H9 (cell line): ENCODE measurements around the gene BSN. TPM values are rescaled to one million over a fixed set of nuclear protein-coding genes. Genes with fewer than 3 reads are reported as not detected.

ENCODE experiments used
- DNase-seq: peaks from one replicate; pipeline ENCODE4 v3.0.0-alpha.2; 2017
- H2AFZ ChIP-seq: one replicate; pipeline ENCODE4 v1.6.1; 2013; ENCODE audit warnings: mild to moderate bottlenecking, low read length, control low read depth, moderate library complexity
- H2AK5ac ChIP-seq: 2 replicates; pipeline ENCODE4 v1.6.1; 2013; ENCODE audit warnings: low read length, control low read depth, mixed read lengths; ENCODE audit not compliant: insufficient read length
- H2BK120ac ChIP-seq: one replicate; pipeline ENCODE4 v1.6.1; 2013; ENCODE audit warnings: low read depth, mild to moderate bottlenecking, low read length, control low read depth, inconsistent platforms; ENCODE audit not compliant: poor library complexity, severe bottlenecking
- H2BK12ac ChIP-seq: 2 replicates; pipeline ENCODE4 v1.6.1; 2013; ENCODE audit warnings: low read length, control low read depth, mixed read lengths, low read depth; ENCODE audit not compliant: insufficient read length
- H2BK15ac ChIP-seq: 2 replicates; pipeline ENCODE4 v1.6.1; 2013; ENCODE audit warnings: low read depth, low read length, control low read depth
- H2BK20ac ChIP-seq: one replicate; pipeline ENCODE4 v1.6.1; 2013; ENCODE audit warnings: low read depth, mild to moderate bottlenecking, low read length, control low read depth, inconsistent platforms; ENCODE audit not compliant: poor library complexity, severe bottlenecking
- H2BK5ac ChIP-seq: 2 replicates; pipeline ENCODE4 v1.6.1; 2013; ENCODE audit warnings: low read length, control low read depth, mixed read lengths; ENCODE audit not compliant: insufficient read length
- H3K14ac ChIP-seq: 2 replicates; pipeline ENCODE4 v1.6.1; 2013; ENCODE audit warnings: low read length, control low read depth; ENCODE audit not compliant: insufficient read depth
- H3K18ac ChIP-seq: 2 replicates; pipeline ENCODE4 v1.6.1; 2013; ENCODE audit warnings: low read depth, mild to moderate bottlenecking, mixed read lengths, low read length, control low read depth; ENCODE audit not compliant: insufficient read length
- H3K23ac ChIP-seq: 2 replicates; pipeline ENCODE4 v1.6.1; 2013; ENCODE audit warnings: low read length, control low read depth, mixed read lengths, low read depth; ENCODE audit not compliant: insufficient read length
- H3K23me2 ChIP-seq: 2 replicates; pipeline ENCODE4 v1.6.1; 2013; ENCODE audit warnings: low read depth, mild to moderate bottlenecking, mixed read lengths, low read length, control low read depth; ENCODE audit not compliant: insufficient read length, poor library complexity, severe bottlenecking
- H3K27ac ChIP-seq: 2 replicates; pipeline ENCODE4 v1.5.1; 2013; ENCODE audit warnings: low read length, control low read depth, mixed read lengths, low read depth; ENCODE audit not compliant: insufficient read length
- H3K27me3 ChIP-seq: 2 replicates; pipeline ENCODE4 v1.6.1; 2013; ENCODE audit warnings: low read length, control low read depth, inconsistent platforms; ENCODE audit not compliant: insufficient read depth
- H3K4ac ChIP-seq: 2 replicates; pipeline ENCODE4 v1.6.1; 2013; ENCODE audit warnings: low read depth, mild to moderate bottlenecking, control low read depth, inconsistent platforms, low read length, moderate library complexity
- H3K4me1 ChIP-seq: 2 replicates; pipeline ENCODE4 v1.6.1; 2013; ENCODE audit warnings: low read length, control low read depth, inconsistent platforms; ENCODE audit not compliant: insufficient read depth
- H3K4me2 ChIP-seq: 2 replicates; pipeline ENCODE4 v1.6.1; 2013; ENCODE audit warnings: low read length, control low read depth, mixed read lengths; ENCODE audit not compliant: insufficient read length, insufficient read depth
- H3K56ac ChIP-seq: 2 replicates; pipeline ENCODE4 v1.6.1; 2013; ENCODE audit warnings: low read depth, mild to moderate bottlenecking, mixed read lengths, low read length, control low read depth; ENCODE audit not compliant: insufficient read length
- H3K79me1 ChIP-seq: 2 replicates; pipeline ENCODE4 v1.6.1; 2013; ENCODE audit warnings: low read depth, mild to moderate bottlenecking, moderate library complexity, low read length, control low read depth, inconsistent platforms; ENCODE audit not compliant: insufficient read depth, poor library complexity, severe bottlenecking
- H3K79me2 ChIP-seq: 2 replicates; pipeline ENCODE4 v1.6.1; 2013; ENCODE audit warnings: low read length, control low read depth, inconsistent platforms; ENCODE audit not compliant: insufficient read depth
- H3K9ac ChIP-seq: 2 replicates; pipeline ENCODE4 v1.6.1; 2013; ENCODE audit warnings: low read length, control low read depth, mixed read lengths; ENCODE audit not compliant: insufficient read length; ENCODE audit errors: extremely low read depth
- H3K9me3 ChIP-seq: one replicate; pipeline ENCODE4 v1.6.1; 2013; ENCODE audit warnings: low read depth, low read length, inconsistent platforms; ENCODE audit not compliant: control insufficient read depth
- H3T11ph ChIP-seq: one replicate; pipeline ENCODE4 v1.6.1; 2013; ENCODE audit warnings: mild to moderate bottlenecking, low read length, control low read depth, inconsistent platforms
- H4K20me1 ChIP-seq: one replicate; pipeline ENCODE4 v1.6.1; 2013; ENCODE audit not compliant: control insufficient read depth, insufficient read length, insufficient read depth
- H4K5ac ChIP-seq: 2 replicates; pipeline ENCODE4 v1.6.1; 2013; ENCODE audit warnings: low read depth, mild to moderate bottlenecking, mixed read lengths, low read length, control low read depth; ENCODE audit not compliant: insufficient read length
- H4K8ac ChIP-seq: replicated peaks from 2 replicates; pipeline ENCODE4 v1.6.1; 2013; ENCODE audit warnings: low read length, control low read depth, mixed read lengths, low read depth; ENCODE audit not compliant: insufficient read length
- H4K91ac ChIP-seq: 2 replicates; pipeline ENCODE4 v1.6.1; 2013; ENCODE audit warnings: low read depth, mild to moderate bottlenecking, moderate library complexity, mixed read lengths, low read length, control low read depth; ENCODE audit not compliant: insufficient read length
- H3K27ac Mint-ChIP-seq, 3 experiments: 2 replicates in 2 of 3; 3 replicates in 1 of 3; pipeline ENCODE4 v1.8.0; 2020 to 2021; ENCODE audit warnings: mixed read lengths in 3 of 3, mild to moderate bottlenecking in 1 of 3, moderate library complexity in 1 of 3
- H3K27me3 Mint-ChIP-seq: 2 replicates; pipeline ENCODE4 v1.8.0; 2021; ENCODE audit warnings: low read depth, mild to moderate bottlenecking, moderate library complexity, mixed read lengths
- H3K36me3 Mint-ChIP-seq, 3 experiments: 2 replicates in 2 of 3; 3 replicates in 1 of 3; pipeline ENCODE4 v1.8.0; 2020 to 2021; ENCODE audit warnings: low read depth in 3 of 3, mixed read lengths in 3 of 3; ENCODE audit not compliant: insufficient read depth in 1 of 3
- H3K4me1 Mint-ChIP-seq, 2 experiments: 2 replicates each; pipeline ENCODE4 v1.8.0; 2020; ENCODE audit warnings: mixed read lengths in 2 of 2
- H3K4me3 Mint-ChIP-seq, 2 experiments: 2 replicates in 1 of 2; 3 replicates in 1 of 2; pipeline ENCODE4 v1.8.0; 2020 to 2021; ENCODE audit warnings: mild to moderate bottlenecking in 2 of 2, mixed read lengths in 2 of 2, moderate library complexity in 1 of 2
- H3K9me3 Mint-ChIP-seq, 2 experiments: 2 replicates in 1 of 2; 3 replicates in 1 of 2; pipeline ENCODE4 v1.8.0; 2020; ENCODE audit warnings: mild to moderate bottlenecking in 2 of 2, mixed read lengths in 2 of 2, moderate library complexity in 1 of 2
- CTCF ChIP-seq: fragments of 200-600 bp; sonication (generic); conservative IDR thresholded peaks from 3 replicates; pipeline ENCODE4 v1.8.0; 2021; ENCODE audit warnings: antibody characterized with exemption, mild to moderate bottlenecking
- WGBS: extraction: QIAGEN DNeasy Blood & Tissue Kit; methylation state at CpG from one replicate; pipeline ENCODE4 v1.1.7; 2013; ENCODE audit warnings: missing lambda C conversion rate, low lambda C conversion rate, mixed read lengths; ENCODE audit not compliant: insufficient read length; ENCODE audit errors: extremely low coverage; 5-methylcytosine and 5-hydroxymethylcytosine counted together
- total RNA-seq: library from RNA; stranded (reverse); gene quantifications from 2 replicates; pipeline ENCODE4 v1.2.1, GENCODE V29; 2021

The BSN gene
- total RNA-seq, 1 experiment from 2014 or later: 2.4 TPM

- Histone ChIP-seq H4K8ac (no peak overlapping the region), H3K79me2 (no peaks in the 10 kb centered on the region), H3K9ac (no peak overlapping the region), H2BK12ac (no peak overlapping the region), H3K23me2 (no peaks in the 10 kb centered on the region), H2AFZ (no peak overlapping the region), H2BK120ac (no peak overlapping the region), H3T11ph (no peak overlapping the region), H2BK15ac (no peak overlapping the region), H3K27me3 (no peaks in the 10 kb centered on the region), H4K20me1 (no peaks in the 10 kb centered on the region), H3K14ac (no peak overlapping the region), H2BK5ac (no peak overlapping the region), H2AK5ac (no peak overlapping the region), H2BK20ac (no peak overlapping the region), H3K4me1 (no peaks in the 10 kb centered on the region), H3K18ac (no peak overlapping the region), H3K4ac (no peak overlapping the region), H3K27ac (no peak overlapping the region), H4K91ac (no peak overlapping the region), H3K9me3 (no peaks in the 10 kb centered on the region), H4K5ac (no peak overlapping the region), H3K79me1 (no peaks in the 10 kb centered on the region), H3K56ac (no peak overlapping the region), H3K4me2 (no peak overlapping the region), H3K23ac (no peak overlapping the region)
- Mint-ChIP-seq H3K36me3 (no peaks in the 10 kb centered on the region), H3K4me3 (no peak overlapping the region), H3K4me1 (peaks cover 6 to 7% of the 10 kb centered on the region in 2 experiments), H3K9me3 (no peaks in the 10 kb centered on the region), H3K27me3 (no peaks in the 10 kb centered on the region; the same call in 1 of the 2 replicates), H3K27ac (no peak overlapping the region; a peak in 1 of 7 replicates)
- no peak for DNase-seq
- TF ChIP-seq CTCF: no peak
- no CpG with 5 or more reads among the region's 5 CpGs for WGBS
These were observed 48.7 kb downstream of the BSN start for GRCh38 chr3:49602877-49603411.
